ENCODE results near the gene RFX3. TPM values are rescaled to one million over a fixed set of nuclear protein-coding genes. Genes with fewer than 3 reads are reported as not detected.
"Not testable (repeated sequence)": the region's sequence is repeated elsewhere in the genome, so short reads cannot be mapped to it uniquely, and the experiment has no call there.

Gene RFX3
- total and polyA plus RNA-seq, 2 donors (not counting 3 experiments of a cell fraction or from before 2014, with no cell fraction given), result 4.8 to 10.5 TPM

DNA sequence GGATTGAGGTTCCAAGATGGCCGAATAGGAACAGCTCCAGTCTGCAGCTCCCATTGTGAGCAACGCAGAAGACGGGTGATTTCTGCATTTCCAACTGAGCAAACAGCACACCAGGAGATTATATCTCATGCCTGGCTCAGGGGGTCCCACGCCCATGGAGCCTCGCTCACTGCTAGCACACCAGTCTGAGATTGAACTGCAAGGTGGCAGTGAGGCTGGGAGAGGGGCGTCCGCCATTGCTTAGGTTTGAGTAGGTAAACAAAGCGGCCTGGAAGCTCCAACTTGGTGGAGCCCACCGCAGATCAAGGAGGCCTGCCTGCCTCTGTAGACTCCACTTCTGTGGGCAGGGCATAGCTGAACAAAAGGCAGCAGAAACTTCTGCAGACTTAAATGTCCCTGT lies 213.2 kb downstream of the RFX3 start:
- intact Hi-C loops (cut with micrococcal nuclease); H2AFZ ChIP-seq (ENCODE audit: low read depth, low read length); H3K4me1 ChIP-seq (ENCODE audit: control insufficient read depth, extremely low read depth, insufficient read depth, low read length); dilution Hi-C loops (cut with MboI; ENCODE audit: extremely low pct_ligation_motif_present, low sequenced_read_pairs); H3K4me3 ChIP-seq (replicated peaks in 1 of 3; ENCODE audit: insufficient read depth in 1 of 3, low read depth in 1 of 3, low read length in 3 of 3); H4K20me1 ChIP-seq (replicated peaks; ENCODE audit: control insufficient read depth, extremely low read depth, insufficient read depth, low read length); CTCF ChIA-PET; H3K27me3 ChIP-seq (ENCODE audit: control insufficient read depth in 2 of 2, insufficient read depth in 2 of 2, low read length in 2 of 2); H3K36me3 ChIP-seq (ENCODE audit: control insufficient read depth in 2 of 2, extremely low read depth in 1 of 2, insufficient read depth in 2 of 2, low read length in 2 of 2); BruUV-seq (replicated peaks); H3K4me2 ChIP-seq (ENCODE audit: insufficient read depth, low read length); H3K9me3 ChIP-seq (replicated peaks; ENCODE audit: control insufficient read depth, insufficient read depth, low read length); H3K9me1 ChIP-seq (replicated peaks; ENCODE audit: control insufficient read depth, extremely low read depth, insufficient read depth, low read length); DNase-seq (ENCODE audit: low read depth, low spot score); H3K79me2 ChIP-seq (ENCODE audit: control insufficient read depth, insufficient read depth, low read length); FAIRE-seq; H3K9ac ChIP-seq (replicated peaks; ENCODE audit: extremely low read depth, insufficient read depth, low read length); POLR2A ChIA-PET; H3K27ac ChIP-seq (ENCODE audit: insufficient read depth, low read depth, low read length): not testable (repeated sequence)

DNA sequence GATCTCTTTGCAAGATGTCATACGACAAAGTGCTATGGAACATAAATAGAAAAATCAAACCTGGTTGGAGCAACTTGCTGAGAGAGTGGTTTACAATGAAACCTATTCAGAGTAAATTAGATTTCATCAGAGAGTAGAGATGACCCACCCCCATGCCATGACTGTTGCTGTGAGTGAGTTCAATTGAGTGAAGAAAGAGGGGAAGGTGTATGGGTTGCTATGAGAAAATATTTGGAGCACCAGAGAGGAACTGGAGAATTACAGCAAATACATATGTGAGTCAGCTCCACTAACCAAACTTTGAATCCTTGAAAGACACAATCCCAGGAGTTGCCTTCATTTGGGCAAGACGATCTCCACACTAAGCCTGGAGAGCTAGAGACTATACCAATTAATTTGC lies 217.2 kb downstream of the RFX3 start:
- Histone ChIP-seq H2AFZ (ENCODE audit: low read depth, low read length) (no peak overlapping the region), H3K27me3 (ENCODE audit: control insufficient read depth in 2 of 2, insufficient read depth in 2 of 2, low read length in 2 of 2) (no peaks in the 10 kb centered on the region), H3K9me3 (replicated peaks; ENCODE audit: control insufficient read depth, insufficient read depth, low read length) (no peaks in the 10 kb centered on the region), H3K27ac (ENCODE audit: insufficient read depth, low read depth, low read length) (no peak overlapping the region), H3K9ac (replicated peaks; ENCODE audit: extremely low read depth, insufficient read depth, low read length) (no peak overlapping the region), H3K4me1 (ENCODE audit: control insufficient read depth, extremely low read depth, insufficient read depth, low read length) (no peaks in the 10 kb centered on the region), H4K20me1 (replicated peaks; ENCODE audit: control insufficient read depth, extremely low read depth, insufficient read depth, low read length) (no peaks in the 10 kb centered on the region), H3K9me1 (replicated peaks; ENCODE audit: control insufficient read depth, extremely low read depth, insufficient read depth, low read length) (no peaks in the 10 kb centered on the region), H3K4me3 (replicated peaks in 1 of 3; ENCODE audit: insufficient read depth in 1 of 3, low read depth in 1 of 3, low read length in 3 of 3) (no peak overlapping the region), H3K4me2 (ENCODE audit: insufficient read depth, low read length) (no peak overlapping the region), H3K36me3 (ENCODE audit: control insufficient read depth in 2 of 2, extremely low read depth in 1 of 2, insufficient read depth in 2 of 2, low read length in 2 of 2) (no peaks in the 10 kb centered on the region), H3K79me2 (ENCODE audit: control insufficient read depth, insufficient read depth, low read length) (no peaks in the 10 kb centered on the region)
- DNase-seq (ENCODE audit: low read depth, low spot score) (no peak), FAIRE-seq (no peak)
- ChIA-PET CTCF (no interaction called here), POLR2A (no interaction called here)
- TF ChIP-seq, protein P1, sequence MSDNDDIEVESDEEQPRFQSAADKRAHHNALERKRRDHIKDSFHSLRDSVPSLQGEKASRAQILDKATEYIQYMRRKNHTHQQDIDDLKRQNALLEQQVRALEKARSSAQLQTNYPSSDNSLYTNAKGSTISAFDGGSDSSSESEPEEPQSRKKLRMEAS (IDR thresholded peaks at IDR 0.05; ENCODE audit: insufficient read depth, insufficient read length), result no peak
- TF ChIP-seq JUN (IDR thresholded peaks at IDR 0.05; ENCODE audit: borderline replicate concordance, insufficient read depth, insufficient read length, low read depth), result no peak
- TF ChIP-seq POLR2A (IDR thresholded peaks at IDR 0.05; ENCODE audit: low read depth, low read length), result no peak
- no peak for TF ChIP-seq GATA2 (IDR thresholded peaks at IDR 0.05; ENCODE audit: insufficient read depth, insufficient read length, low read depth, low read length)
- TF ChIP-seq MYC (IDR thresholded peaks at IDR 0.05; ENCODE audit: low read depth, low read length), result no peak
- TF ChIP-seq, protein P2, sequence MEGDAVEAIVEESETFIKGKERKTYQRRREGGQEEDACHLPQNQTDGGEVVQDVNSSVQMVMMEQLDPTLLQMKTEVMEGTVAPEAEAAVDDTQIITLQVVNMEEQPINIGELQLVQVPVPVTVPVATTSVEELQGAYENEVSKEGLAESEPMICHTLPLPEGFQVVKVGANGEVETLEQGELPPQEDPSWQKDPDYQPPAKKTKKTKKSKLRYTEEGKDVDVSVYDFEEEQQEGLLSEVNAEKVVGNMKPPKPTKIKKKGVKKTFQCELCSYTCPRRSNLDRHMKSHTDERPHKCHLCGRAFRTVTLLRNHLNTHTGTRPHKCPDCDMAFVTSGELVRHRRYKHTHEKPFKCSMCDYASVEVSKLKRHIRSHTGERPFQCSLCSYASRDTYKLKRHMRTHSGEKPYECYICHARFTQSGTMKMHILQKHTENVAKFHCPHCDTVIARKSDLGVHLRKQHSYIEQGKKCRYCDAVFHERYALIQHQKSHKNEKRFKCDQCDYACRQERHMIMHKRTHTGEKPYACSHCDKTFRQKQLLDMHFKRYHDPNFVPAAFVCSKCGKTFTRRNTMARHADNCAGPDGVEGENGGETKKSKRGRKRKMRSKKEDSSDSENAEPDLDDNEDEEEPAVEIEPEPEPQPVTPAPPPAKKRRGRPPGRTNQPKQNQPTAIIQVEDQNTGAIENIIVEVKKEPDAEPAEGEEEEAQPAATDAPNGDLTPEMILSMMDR (IDR thresholded peaks at IDR 0.05; ENCODE audit: extremely low read depth in 1 of 2, insufficient read depth in 1 of 2, low read depth in 1 of 2, low read length in 2 of 2), result no peak
- no TSS peak for BruUV-seq (replicated peaks)
- intact Hi-C loops (cut with micrococcal nuclease) (loop anchor here (10.0 kb wide), 1 partner anchor 56 kb away; no protein-coding TSS in a partner anchor), dilution Hi-C loops (cut with MboI; ENCODE audit: extremely low pct_ligation_motif_present, low sequenced_read_pairs) (no loop called here)

DNA sequence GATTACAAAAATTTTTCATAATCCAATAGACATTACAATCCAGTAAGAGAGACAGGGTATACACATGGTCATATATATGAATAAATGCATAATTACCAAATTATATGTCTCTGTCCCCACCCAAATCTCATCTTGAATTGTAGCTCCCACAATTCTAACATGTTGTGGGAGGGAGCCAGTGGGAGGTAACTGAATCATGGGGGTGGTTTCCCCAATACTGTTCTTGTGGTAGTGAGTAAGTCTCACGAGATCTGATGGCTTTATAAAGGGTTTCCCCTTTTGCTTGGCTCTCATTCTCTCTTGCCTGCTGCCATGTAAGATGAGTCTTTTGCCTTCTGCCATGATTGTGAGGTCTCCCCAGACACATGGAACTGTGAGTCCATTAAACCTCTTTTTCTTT lies 221.4 kb downstream of the RFX3 start:
- H3K9me1 ChIP-seq (replicated peaks; ENCODE audit: control insufficient read depth, extremely low read depth, insufficient read depth, low read length); BruUV-seq (replicated peaks); H3K36me3 ChIP-seq (ENCODE audit: control insufficient read depth in 2 of 2, extremely low read depth in 1 of 2, insufficient read depth in 2 of 2, low read length in 2 of 2); H4K20me1 ChIP-seq (replicated peaks; ENCODE audit: control insufficient read depth, extremely low read depth, insufficient read depth, low read length); H3K27me3 ChIP-seq (ENCODE audit: control insufficient read depth in 2 of 2, insufficient read depth in 2 of 2, low read length in 2 of 2); H3K9ac ChIP-seq (replicated peaks; ENCODE audit: extremely low read depth, insufficient read depth, low read length); H3K4me3 ChIP-seq (replicated peaks in 1 of 3; ENCODE audit: insufficient read depth in 1 of 3, low read depth in 1 of 3, low read length in 3 of 3); H3K79me2 ChIP-seq (ENCODE audit: control insufficient read depth, insufficient read depth, low read length); CTCF ChIA-PET; H3K9me3 ChIP-seq (replicated peaks; ENCODE audit: control insufficient read depth, insufficient read depth, low read length); FAIRE-seq; POLR2A ChIA-PET; H3K4me1 ChIP-seq (ENCODE audit: control insufficient read depth, extremely low read depth, insufficient read depth, low read length); H2AFZ ChIP-seq (ENCODE audit: low read depth, low read length); dilution Hi-C loops (cut with MboI; ENCODE audit: extremely low pct_ligation_motif_present, low sequenced_read_pairs); H3K4me2 ChIP-seq (ENCODE audit: insufficient read depth, low read length); DNase-seq (ENCODE audit: low read depth, low spot score); H3K27ac ChIP-seq (ENCODE audit: insufficient read depth, low read depth, low read length): not testable (repeated sequence)
- intact Hi-C loops (cut with micrococcal nuclease), result loop anchor here (10.0 kb wide), 1 partner anchor 60 kb away; no protein-coding TSS in a partner anchor
